ENCODE data around the gene FNIP1.

DNA sequence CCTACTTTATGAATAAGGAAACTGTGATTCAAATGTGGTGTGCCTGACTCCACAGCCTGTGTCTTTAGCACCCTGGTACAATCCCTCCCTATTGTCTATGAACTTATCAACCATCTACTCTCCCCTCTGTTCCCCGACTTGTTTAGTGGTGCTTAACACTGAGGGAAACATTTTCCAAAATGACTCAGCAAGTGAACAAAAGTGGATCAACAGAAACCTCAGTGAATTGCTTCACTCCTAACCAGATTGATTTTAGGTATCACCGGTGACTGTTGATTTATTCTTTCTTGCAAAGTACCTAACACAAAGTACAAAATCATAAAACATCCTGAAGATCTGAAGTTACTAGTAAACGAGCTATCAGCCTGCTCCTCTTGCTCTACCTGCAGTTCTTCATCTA is 119.7 kb downstream of the FNIP1 start:
- TF ChIP-seq EP300 (IDR thresholded peaks at IDR 0.05) (no peak), CTCF (IDR thresholded peaks at IDR 0.05) (no peak)

Data from tibial nerve (tissue), 4 donors.